Bone marrow (tissue), 2 donors: ENCODE results near the gene AP3S2.
A peak's percentile ranks its signal among the peaks of the same experiment; 100 is the strongest.
"Not testable (repeated sequence)": the region's sequence is repeated elsewhere in the genome, so short reads cannot be mapped to it uniquely, and the experiment has no call there.

Experiments used
- DNase-seq, 2 donors: peaks; one replicate each; lab custom pipeline; 2025; lab: John Stamatoyannopoulos, UW

Gene AP3S2

DNA sequence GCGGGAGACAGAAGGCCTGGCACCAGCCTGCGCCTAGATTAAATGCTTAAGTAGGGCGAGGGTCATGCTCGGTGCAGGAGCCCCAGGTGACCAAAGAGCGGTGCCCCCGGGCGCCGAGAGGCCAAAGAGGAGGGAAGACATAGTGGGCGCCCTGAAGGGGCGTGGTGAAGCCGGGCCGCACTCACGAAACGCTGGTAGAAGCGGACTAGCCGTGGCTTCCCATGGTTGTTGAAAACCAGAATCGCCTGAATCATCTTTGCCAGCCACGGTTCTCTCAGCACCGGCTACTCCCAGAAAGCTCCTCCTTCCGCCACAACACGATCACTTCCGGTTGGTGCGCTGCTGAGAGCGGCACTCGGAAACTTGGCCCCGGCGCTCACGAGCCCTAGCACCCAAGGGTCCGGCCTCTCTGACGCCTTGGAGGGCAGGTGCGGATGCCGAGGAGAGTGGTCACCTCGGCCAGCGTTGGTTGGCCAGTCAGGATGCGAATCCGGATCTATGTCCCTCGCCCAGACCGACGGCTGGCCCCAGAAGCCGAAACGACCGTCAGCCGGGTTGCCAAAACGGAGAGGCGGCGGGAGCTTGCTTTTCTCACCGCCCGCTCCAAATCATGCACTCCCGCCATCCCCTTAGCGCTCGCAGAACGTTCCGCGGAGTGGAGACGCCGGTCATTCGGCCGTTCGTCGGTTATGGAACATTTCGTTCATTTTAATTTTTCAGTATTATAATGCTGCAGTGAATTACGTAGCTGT lies at the start of gene AP3S2:
TSS of gene AP3S2 (minus strand) at position 299 of the 752 bp plus-strand sequence. CDS start at position 254, 45 bp downstream.
- DNase-seq, result peak; percentile 86 to 87

DNA sequence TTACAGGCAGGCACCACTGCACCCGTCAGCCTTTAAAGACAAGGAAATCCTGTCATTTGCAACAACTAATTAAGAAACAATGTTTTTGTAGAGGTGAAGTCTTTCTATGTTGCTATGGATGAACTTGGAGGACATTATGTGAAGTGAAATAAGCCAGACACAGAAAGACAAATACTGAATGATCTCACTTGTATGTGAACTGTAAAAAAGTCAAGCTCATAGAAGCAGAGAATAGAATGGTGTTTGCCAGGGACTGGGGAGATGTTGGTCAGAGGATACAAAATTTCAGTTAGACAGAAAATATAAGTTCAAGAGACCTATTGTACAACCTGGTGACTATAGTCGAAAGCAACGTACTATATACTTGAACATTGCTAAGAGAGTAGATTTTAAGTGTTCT lies 46.1 kb upstream of the AP3S2 start:
- no peak for DNase-seq

DNA sequence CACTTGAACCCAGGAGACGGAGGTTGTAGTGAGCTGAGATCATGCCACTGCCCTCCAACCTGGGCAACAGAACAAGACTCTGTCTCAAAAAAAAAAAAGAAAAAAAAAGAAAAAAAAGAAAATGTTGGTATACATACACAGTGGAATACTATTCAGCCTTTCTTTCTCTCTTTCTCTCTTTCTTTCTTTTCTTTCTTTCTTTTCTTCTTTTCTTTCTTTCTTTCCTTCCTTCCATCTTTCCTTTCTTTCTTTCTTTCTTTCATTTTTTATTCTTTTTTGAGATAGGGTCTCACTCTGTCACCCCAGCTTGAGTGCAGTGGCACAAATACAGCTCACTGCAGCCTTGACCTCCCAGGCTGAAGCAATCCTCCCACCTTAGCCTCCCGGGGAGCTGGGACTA lies 45.6 kb upstream of the AP3S2 start:
- DNase-seq, result not testable (repeated sequence)

DNA sequence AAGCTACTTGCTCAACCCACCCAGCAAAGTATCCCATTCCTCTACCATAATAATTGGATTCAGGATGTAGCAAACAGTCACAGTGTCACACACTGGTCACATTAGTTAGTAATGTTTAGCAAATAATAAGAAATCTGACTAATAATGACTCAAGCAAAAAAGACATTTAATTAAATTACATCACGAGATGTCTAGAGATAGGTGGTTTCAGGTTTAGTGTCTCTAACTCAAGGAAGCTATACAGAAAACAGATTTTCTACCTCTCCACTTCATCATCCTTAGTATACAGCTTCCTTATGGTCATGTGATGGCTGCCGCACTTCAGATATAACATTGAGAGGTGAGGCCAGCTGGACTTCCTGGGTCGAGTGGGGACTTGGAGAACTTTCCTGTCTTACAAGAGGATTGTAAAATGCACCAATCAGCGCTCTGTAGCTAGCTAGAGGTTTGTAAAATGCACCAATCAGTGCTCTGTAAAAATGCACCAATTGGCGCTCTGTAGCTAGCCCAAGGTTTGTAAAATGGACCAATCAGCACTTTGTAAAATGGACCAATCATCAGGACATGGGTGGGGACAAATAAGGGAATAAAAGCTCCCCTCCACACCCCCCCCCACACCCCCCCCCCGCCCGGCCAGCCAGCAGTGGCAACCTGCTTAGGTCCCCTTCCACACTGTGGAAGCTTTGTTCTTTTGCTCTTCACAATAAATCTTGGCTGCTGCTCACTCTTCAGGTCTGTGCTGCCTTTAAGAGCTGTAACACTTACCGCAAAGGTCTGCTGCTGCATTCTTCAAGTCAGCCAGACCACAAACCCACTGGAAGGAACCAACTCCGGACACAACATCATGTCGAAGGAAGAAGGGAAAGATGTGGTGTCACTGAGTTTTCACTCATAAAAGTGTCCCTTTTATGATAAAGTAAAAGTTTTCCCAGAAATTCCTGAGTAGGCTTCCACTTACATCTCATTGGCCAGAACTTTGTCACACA lies 43.9 kb upstream of the AP3S2 start:
- DNase-seq, result peak in 1 of 2 donors; percentile 17

DNA sequence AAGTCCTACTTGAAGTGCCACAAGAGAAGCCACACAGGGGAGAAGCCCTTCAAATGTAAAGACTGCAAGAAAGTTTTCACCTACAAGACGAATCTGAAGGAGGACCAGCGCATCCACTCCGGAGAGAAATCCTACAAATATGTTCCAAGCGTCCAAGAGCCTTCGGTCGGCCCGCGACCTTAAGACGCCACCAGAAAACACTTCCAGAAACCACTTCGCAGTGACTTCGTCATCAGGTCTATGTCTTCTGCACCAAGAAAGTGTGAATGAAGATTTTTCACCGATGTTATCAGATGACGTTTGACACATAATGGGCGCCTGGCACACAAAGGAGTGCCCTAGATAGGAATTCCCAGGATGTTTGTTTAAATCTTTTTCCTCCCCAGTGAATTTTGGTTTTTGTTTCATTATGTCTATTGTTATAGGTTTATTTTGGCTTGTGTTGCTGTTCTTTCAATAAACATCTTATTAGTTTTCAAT lies 43.0 kb upstream of the AP3S2 start:
- no peak for DNase-seq

DNA sequence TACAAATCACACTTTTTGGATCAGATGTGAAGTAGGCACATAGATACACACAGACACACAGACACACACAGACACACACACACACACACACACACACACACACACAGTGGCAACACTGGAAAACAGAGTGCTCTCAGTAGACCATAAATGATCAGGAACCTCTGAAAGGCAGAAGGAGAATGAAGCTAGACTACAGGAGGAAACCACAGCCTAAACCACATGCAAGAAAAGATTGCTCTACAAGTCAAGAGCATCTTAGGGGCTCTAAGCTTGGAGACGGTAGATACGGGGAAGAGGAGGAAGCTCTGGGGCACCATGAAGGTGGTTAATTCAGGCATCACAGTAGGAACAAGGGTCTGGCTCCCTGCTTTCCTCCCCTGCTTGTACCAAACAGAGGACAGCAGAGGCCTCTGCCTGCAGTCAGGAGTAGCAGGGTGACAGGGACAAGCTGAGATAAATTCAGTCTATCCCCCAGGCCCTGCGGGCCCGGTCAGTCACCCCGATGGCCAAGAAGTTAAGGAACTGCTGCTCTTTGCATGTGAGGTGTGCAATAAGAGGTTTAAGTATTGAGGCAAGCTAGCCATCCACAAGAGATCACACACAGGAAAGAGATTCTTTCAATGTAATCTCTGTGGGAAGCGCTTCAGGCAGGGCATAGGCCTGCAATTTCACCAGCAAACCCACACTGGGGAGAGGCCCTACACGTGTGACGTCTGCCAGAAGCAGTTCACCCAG lies 42.4 kb upstream of the AP3S2 start:
- DNase-seq, result peak in 1 of 2 donors; percentile 25

DNA sequence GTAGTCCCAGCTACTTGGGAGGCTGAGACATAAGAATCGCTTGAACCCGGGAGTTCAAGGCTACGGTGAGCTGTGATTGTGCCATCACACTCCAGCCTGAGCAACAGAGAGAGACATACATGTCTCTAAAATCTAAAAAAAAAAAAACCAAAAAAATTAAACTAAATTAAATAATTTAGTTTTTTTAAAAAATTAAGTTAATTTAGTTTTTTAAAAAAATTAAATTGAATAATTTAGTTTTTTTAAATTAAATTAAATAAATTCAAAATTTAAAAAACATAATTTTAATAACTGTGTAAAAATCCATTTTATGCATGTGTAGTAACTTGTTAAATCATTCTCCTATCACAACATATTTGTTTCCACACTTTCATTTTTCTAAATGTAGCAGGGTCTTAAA lies 39.1 kb upstream of the AP3S2 start:
- DNase-seq, result no peak

DNA sequence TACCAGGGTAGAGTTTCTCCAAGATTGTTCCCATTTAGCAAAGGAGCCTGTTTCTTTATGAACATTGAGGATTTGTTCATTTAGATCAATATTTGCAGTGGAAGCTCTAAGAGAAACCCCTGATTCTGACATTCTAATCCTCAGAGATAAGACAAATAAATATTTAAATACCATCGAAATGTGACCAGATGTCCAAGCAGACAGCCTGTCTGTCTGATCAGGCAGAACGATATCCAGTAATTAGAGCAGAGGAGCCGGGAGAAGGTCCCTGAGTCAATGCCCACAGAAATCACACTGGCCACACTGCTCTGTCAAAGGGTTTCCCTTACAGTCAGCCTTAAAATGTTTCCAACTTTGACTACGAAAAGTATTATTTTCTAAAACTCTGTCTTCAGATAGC lies 34.6 kb upstream of the AP3S2 start:
- DNase-seq, result no peak

DNA sequence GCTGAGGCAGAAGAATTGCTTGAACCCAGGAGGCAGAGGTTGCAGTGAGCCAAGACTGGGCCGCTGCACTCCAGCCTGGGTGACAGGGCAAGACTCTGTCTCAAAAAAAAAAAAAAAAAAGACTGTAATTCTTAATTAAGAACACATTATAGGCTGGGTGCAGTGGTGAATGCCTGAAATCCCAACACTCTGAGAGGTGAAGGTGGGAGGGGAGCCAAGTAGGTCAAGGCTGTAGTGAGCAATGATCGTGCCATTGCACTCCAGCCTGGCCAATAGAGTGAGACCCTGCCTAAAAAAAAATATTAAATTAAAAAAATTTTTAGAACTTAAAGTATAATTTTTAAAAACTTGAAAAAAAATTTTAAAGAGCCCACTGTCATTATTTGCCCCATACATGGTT lies 32.4 kb upstream of the AP3S2 start:
- no peak for DNase-seq

DNA sequence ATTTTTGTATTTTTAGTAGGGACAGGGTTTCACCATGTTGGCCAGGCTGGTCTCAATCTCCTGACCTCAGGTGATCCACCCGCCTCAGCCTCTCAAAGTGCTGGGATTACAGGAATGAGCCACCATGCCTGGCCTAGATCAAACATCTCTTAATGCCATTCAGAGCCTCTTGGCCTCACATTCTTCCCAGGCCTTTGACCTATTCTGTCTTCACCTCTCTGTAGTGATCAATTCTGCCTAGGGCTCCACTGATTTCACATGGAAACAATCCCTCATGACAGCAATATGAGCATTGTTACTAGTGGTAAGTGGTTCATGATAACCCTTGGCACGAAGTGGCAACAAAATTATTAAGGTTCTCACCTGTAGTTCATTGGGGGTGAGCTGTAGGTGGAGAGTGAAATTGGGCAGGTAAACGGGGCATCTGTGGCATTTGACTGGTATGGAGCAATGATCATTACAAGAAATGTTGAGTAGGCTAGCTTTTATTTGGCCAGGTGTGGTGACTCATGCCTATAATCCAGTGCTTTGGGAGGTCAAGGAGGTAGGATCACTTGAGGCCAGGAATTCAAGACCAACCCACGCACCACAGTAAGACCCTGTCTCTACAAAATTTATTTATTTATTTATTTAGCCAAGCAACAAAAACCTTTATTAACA lies 23.8 kb upstream of the AP3S2 start:
- no peak for DNase-seq

DNA sequence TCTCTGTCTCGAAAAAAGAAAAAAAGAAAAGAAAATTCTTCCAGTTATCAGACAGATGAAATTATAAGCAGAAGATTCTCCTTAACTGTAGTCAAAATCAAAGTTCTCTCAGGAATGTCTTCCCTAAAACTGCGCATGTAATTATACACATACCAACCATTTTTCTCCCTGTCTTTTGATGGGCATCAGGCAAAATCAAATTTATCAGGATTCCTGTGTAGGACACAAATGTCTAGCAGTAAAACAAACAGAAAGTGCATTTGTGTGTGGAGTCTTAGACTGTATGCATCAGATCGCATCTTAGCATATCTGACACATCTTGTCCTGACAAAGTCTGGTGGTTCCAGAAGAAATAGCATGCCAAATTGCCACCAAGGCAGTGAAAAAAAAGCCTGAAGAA lies 22.9 kb upstream of the AP3S2 start:
- no peak for DNase-seq

DNA sequence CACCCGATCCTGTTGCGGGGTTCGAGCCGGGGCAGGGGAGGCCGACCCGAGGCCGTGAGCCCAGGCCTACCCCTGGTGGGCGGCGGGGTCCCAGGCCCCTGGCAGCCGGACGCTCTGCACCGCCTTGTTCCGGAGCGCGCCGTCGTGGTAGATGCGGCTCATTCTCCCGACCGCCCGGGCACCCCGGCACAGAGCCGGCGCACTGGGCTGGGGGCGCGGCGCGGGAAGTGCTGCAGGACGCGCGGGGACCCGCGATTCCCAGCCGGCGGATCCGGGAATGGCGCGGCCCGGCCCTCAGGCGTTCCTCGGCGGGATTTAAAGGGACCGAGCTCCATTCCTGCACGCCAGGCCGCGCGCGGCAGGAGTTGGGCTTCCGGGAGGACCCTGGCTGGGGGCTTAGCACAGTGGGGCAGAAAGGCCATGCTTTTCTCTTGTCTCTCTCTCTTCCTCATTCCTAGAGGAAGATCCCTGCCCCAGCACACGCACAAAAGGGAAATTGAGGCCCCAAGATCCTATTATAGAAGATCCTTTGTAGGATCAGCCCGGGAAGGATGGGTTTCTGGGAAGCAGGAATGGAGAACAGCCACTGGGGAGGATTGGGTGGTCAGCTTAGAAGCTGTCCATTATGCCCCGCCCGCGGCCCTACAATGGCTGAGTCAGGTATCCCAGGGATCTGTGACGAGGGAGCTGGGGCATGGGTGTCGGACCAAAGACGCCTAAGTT lies 19.0 kb upstream of the AP3S2 start, which contains the start of gene ARPIN:
TSS of gene ARPIN (minus strand) at position 279 of the 723 bp plus-strand sequence. CDS start at position 162, 117 bp downstream.
- no peak for DNase-seq

DNA sequence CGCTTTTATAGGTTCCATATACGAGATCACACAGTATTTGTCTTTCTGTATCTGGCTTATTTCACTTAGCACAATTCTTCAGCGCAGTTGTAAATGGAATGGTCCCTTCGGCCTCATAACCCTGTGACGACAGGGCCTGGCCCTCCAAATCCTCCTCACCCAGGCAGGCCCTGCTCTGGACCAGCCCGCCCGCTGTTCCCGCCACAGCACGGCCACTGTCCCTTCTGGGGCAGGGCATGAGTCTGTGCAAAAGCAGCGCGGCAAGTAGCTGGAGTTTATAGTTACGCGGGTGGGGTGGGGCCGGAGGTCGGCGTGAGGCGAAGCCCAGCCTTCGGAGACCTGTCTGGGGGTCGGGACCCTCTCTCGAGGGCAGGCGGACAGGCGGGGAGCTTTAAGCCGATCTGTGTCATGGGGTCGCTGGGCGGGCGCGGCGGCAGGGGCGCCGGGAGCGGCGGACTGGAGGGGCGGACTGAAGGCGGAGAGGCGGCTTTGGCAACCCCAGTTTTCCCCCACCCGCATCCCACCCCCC lies 18.4 kb upstream of the AP3S2 start:
- DNase-seq, result no peak

DNA sequence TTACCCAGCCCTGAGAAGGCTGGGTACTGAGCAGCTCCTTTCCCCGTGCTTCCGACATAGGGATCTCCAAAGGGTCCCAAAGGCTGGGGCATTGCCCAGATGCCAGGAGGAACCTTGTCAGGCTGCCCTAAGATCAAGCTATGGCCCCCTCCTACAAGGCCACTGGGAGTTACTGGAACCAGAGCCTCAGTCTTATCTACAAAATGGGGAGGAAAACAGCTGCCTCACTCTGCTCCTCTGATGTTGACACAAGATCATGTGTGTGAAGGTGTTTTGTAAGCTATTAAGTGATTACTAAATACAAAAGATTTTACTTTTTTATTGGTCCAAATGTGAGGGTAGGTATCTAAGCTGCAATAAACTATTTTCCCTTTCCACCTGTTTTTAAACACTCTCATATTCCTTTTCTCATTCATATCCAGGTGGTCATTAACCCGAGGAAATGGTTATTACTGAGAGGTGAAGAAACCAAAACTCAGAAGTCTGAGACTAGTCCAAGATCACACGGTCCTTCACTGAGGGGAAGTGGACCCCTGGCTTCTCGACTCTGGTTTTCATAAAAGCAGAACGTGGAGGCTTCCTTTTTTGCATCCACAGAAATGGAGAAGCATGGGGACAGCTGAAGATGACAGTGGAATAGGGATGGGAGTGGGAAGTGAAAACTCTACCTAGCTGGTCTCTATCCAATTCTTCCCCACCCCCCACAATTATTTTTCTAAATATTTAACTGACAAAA lies 17.3 kb upstream of the AP3S2 start:
- no peak for DNase-seq

DNA sequence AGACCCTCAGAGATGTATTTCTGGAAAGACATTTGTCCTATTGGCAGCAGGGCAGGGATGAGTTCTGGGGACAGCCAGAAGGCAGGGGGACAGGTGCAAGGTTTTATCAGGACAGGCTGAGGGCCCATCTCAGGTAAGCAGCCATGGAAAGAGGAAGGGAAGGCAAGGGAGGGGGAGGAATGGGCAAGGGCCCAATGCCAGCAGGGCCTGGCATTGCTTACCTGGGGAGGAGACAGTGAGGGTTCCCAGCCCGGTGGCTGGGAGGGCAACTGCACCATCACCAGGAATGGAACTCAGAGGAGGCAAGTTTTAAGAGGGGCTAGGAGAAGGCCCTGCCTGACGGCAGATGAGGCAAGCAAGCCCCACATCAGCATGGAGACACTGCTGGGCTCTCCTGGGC lies 15.8 kb upstream of the AP3S2 start:
- DNase-seq, result no peak

DNA sequence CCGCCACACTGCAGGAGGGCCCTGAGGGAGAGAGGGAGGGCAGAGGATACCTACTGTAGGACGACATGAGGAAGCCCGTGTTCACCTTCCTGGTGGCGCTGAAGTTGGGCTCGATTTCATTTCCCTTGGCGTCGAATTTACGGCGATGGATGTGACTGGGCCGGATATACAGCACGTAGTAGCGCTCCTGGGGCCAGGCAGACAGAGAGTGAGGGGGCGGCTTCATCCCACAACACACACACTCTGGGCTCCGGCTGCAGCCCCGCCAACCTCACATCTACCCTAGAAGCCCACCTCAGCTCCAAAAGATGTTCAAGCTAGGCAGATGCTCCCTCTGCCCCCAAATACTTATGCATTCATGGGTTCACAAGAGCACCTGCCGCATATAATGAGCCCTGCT lies 14.4 kb upstream of the AP3S2 start:
- DNase-seq, result no peak

DNA sequence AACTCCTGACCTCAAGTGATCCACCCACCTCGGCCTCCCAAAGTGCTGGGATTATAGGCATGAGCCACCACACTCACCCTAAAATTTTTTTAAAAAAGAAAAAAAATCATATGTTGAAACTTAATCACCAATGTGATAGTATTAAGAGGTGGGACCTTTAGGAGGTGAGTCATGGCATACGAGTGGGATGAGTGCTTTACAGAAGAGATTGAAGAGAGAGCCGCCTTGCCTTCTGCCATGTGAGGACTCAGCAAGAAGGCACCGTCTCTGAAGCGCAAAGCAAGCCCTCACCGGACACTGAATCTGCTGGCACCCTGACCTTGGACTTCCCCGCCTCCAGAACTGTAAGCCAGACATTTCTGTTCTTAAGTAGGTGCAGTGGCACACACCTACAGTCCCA lies 13.5 kb upstream of the AP3S2 start:
- DNase-seq, result no peak

DNA sequence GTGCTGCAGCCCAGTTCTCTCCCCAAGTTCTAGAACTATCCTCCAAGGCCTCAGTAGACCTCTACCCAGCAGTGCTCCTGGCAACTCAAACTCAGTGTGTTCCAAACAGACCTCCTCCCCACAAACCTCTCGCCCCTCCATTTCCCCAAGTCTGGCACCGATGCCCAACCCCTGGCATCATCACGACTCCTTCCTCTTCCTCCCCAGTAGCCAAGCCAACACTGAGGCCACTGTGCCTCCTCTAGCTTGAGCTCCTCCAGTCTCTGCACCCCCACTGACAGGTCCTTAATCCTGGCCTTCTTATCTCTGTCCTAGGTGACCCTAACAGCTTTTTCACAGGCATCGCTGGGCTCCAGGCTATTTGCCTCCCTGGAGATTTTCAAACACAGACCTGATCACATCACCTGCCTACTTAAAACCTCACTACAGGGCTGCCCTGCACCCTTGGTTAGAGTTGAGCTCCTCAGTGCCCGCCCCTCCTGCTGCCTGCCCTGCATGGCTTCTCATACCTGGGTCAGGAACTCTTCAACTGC lies 12.1 kb upstream of the AP3S2 start:
- no peak for DNase-seq

DNA sequence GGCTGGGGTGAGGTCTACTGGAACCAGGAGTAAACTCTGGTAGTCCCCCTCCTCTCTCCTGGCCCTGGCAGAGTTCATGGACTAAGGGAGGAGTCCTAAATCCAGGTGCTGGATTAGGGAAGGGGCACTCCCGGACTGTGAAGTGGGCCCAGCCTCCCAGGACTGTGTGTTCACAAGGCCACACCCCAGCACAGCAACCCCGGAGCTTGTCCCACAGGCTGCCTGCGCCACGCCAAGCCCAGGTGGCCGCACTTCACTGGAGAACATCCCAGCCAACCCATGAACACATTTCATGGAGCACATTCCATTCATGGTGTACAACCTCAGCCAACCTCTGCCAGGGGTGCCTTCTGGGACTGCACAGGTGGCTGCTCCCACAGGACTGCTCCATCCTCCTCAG lies 10.7 kb upstream of the AP3S2 start:
- DNase-seq, result no peak

DNA sequence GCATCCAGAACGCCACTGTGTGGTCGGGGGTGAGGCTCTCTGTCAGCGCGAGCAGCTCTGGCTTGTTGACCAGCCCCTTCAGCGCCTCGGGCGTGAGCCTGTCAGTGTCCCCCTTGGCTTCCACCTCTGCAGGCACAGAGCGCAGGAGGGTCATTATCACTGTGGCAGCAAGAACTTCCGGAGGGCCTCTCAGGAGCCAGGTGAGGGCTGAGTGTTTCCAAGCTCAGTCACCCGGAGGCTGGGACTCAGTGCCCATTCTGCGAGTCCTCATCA lies 10.0 kb upstream of the AP3S2 start:
- no peak for DNase-seq
